NCI-H2196 treated with DMSO at 0.1 percent for 48 hours (cell line): ENCODE results near the gene RMND5B.
"Not testable (repeated sequence)": the region's sequence is repeated elsewhere in the genome, so short reads cannot be mapped to it uniquely, and the experiment has no call there.

Experiments used
- DNase-seq: peaks from one replicate; lab custom pipeline; 2025; ENCODE audit not compliant: unreplicated experiment; lab: John Stamatoyannopoulos, UW

RMND5B gene

DNA sequence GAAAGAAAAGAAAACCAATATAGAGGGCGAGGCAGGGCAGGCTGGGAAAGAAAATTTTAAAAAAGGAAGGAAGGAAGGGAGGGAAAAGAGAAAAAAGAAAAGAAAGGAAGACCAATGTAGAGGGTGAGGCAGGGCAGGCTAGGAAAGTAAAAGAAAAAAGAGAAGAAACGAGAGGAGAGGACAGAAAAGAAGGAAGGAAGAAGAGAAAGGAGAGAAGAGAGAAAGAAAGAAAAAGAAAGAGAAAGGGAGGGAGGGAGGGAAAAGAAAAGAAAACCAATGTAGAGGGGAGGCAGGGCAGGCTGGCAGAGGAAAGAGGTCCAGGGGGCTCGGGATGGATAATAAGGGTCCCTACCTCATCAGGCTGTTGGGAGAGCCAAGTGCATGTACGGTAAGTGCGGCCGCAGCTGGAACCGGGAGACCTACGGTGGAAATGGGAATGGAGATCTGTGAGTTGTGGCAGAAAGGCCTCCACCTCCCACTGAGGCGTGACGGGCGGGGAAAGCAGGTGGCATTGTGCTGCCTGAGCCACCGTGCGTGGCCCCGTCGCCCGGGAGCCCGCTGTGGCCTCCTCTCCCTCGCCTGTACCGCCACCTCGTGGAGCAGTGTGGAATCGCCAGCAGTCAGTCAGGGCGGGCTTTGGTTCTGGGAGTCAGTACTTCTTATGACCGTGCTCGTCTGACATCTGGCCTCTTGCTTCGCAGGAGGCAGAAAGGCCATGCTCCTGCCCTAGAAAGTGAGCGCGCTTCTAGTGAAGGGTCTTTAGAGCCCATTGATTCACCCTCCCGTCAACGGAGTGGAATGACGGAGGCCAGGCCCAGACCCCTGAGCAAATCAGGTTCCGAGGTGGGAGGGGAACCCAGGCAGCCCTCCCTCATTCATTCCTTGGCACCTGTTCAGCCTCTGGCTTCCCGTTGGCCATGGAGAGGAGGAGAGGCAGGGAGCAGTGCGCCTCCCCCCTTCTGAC, 33.2 kb downstream of the RMND5B start:
- DNase-seq, result peak; percentile 91

DNA sequence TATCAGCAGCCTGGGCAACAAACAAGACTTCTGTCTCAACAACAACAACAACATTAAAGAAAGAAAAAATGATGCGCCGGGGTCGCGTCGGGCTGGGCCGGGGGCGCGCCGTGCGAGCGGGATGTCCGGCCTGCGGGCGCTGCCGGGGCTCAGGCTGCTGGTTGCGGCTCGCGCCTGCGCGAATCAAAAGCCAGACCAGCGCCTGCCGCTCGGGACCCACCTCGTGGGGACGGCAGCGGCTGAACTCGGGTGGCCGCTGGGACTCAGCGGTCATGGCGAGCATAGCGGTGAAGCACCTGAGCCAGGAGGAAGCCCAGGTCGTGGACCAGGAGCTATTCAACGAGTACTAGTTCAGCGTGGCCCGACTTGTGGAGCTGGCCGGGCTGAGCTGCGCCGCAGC, 34.8 kb downstream of the RMND5B start:
- no peak for DNase-seq

DNA sequence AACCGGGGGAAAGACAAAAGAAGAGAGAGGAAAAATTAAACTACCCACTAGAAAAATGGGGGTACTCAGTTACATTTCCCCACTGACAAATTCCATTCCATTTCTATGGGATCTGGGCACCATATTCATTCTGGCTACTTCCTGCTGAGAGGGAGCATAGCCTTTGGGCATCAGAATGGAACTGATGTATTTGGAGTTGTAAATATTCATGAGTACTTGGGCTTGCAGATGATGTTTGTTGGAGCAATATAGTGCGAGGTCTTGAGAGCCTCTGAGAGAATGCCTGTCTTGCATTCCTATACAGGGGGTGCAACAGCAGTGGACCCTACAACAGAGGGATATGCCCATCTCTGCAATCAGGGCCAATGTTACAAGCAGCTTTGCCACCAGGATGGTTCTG, 39.6 kb downstream of the RMND5B start:
- no peak for DNase-seq

DNA sequence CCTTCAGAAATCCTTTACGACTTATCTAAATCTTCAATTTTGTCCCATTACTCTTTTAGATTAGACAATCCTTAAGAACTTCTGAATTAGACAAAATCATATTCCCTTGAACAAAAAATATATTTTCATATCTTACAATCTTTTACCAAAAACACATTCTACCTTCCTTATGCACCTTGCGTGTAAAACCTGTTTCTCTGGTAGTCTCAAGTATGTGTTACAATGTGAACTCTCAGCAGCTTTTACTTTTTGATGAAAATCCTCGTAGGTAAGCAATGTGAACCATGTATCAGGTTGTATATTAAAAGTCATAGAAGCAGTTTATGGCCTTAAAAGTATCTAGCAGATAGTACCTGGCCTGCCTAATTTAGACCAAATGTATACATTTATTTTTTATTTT, 43.6 kb downstream of the RMND5B start:
- DNase-seq, result no peak

DNA sequence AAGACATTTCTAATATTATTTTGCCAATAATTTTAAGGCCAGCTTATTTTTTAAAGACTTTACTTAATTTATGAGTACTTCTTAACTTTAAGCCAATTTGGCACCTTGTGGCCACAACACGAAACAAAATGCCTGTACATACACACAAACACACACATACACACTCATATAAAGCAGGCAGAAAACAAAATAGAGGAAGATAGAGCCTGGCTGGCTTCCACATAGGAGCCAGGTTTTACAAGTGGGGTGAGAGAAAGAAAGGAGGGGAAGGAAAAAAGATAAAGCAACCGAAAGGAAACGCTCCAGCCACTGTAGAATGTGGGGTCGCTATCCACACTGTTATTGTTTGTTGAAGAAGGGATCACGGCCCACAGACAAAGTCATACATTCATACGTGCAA, 46.0 kb downstream of the RMND5B start:
- no peak for DNase-seq

DNA sequence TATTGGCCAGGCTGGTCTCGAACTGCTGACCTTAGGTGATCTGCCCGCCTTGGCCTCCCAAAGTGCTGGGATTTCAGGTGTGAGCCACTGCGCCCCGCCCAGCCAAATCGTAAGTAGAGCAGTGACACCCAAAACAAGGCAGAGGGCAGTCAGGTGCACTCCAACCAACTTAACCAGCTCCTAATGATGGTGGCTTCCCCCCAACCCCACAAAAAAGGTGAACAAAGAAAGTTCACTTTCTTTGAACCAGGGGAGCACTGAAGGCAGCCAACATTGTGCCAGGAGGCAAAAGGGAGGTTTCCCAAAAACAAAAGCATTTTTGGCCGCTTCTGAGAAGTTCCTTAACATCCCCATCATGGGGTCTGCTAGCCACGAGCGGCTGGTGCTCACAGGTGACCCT, 46.8 kb downstream of the RMND5B start:
- no peak for DNase-seq

DNA sequence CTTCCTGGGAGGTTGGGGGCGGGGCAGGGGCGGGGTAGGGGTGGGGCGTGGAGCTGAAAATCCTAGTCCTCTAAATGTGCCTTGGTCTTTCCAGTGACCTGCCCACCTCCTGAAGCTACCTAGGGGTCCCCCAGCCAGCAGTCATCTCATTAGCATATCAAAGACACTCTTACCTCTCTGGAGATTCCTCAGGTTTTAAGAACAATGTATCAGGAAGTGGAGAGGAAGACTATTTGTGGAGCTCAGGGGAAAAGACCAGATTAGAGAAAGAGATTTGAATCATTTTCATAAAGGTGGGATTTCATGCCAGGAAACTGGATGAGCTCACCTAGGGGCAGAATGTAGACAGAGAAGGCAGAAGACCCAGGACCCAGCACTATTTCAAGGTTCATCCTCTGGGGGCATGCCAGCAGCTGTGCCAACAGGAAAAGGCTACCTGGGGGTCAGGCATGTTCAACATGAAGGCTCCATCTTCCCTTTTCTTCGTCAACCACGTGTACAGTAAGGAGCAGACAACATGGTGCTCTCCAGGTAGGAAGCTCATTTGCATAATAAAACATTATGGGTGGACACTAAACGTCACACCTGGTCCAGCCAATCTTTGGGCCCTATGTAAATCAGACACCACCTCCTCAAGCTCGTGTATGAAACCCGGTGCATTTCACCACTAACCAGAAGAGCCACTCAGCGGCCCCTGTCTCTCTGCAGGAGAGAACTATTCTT, 49.5 kb downstream of the RMND5B start:
- no peak for DNase-seq

DNA sequence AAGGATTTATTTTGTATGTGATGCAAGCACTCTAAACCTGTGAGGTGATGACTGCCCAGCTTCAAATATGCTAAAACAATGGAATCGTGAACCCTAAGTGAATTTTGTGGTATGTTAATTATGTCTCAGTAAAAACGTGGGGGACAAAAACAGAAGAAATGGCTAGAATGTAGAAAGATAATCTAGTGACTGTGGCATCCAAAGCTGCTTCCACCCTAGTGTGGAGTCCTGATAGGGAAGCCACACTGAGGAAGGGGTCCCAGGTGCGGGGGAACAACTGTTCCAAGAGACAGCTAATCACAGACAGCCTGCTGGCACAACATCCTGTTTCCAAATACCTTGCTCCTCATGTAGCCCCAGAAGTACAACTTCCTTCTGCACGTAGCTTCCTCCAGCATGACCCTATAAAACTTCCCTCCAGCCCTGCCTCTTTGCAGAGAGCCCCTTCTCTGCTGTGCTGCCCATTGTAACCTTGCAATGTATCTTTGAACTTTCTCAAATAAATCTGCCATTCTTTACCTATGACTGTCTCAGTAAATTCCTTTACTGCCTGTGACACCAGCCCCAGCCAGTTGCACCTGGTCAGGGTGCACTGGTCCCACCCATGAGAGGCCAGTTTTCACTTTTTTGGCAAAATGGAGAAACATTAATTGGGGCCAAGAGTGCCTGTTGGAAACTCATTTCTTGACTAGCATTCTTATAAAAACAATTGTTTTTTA, 51.5 kb downstream of the RMND5B start:
- DNase-seq, result no peak

DNA sequence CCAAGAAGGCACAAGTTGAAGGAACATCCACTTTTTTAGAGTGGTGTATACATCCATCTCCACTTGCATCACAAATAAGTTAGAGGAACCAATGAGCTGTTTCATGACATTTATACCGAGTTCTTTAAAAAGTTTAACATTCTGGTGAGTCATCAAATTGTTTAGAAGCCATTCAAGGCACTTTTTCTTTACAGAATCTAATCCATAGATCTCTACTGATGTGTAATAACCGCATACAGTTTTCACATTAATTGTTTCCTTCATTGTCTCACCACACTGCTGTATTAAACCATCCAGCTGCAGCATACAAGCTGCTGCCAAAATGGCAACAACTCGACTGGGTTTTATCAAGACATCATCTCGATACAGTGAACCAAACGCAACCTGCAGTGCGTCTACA, 55.6 kb downstream of the RMND5B start:
- DNase-seq, result no peak

DNA sequence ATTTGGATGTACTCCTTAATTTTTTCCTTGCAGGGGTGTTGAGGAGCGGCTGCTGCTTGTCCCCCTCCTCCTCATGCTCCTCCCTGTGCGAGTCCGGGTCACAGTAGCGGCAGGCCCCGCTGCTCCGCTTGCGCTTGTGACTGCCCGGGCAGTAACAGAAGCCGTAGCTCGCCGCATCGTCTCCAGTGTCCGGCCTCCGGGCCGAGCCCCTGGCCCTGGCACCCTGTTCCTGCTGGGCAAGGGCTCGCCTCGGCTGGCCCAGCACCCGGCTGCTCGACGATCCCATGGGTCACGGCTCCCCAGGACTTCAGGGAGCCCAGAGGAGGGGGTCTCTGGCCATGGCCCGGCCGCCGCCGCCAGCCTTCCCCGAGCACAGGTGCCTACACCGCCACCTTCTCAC, 56.2 kb downstream of the RMND5B start, which contains the start of gene GMCL2:
TSS of gene GMCL2 (minus strand) at position 358 of the 400 bp plus-strand sequence. CDS start at position 286, 72 bp downstream.
- no peak for DNase-seq

DNA sequence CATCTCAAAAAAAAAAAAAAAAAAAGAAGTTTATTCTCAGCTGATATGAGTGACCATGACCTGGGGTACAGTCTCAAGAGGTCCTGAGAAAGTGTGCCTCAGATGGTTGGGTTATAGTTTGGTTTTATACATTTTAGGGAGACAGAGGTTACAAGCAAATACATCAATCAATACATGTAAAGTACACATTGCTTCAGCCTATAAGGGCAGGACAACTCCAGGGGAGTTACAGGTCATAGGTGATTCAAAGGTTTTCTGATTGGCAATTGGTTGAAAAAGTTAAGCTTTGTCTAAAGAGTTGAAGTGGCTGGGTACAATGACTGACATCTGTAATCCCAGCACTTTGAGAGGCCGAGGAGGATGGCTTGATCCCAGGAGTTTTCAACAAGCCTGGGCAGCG, 58.6 kb downstream of the RMND5B start:
- no peak for DNase-seq

DNA sequence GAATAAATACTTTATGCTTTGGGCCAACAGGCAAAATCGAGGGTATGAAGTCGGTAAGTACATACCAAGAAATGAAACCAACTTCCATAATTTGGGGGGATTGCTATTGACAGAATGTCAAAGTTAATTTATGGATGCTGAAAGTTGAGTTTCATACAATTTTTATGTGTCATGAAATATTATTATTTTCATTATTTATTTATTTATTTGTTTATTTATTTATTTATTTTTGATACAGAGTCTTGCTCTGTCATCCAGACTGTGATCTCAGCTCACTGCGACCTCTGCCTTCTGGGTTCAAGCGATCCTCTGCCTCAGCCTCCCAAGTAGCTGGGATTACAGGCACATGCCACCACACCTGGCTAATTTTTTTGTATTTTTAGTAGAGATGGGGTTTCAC, 60.8 kb downstream of the RMND5B start:
- no peak for DNase-seq

DNA sequence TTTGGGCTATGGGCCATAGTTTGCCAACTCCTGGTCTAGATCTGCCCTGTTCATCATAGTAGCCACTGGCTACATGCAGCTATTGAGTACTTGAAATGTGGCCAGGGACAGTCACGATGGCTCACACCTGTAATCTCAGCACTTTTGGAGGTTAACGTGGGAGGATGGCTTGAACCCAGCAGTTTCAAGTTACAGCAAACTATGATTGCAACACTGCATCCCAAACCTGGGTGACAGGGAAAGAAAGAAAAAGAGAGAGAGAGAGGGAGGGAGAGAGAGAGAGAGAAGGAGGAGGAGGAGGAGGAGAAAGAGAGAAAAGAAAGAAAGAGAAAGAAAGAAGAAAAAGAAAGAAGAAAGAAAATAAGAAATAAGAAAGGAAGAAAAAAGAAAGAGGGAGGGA, 61.4 kb downstream of the RMND5B start:
- peak; percentile 19 for DNase-seq

DNA sequence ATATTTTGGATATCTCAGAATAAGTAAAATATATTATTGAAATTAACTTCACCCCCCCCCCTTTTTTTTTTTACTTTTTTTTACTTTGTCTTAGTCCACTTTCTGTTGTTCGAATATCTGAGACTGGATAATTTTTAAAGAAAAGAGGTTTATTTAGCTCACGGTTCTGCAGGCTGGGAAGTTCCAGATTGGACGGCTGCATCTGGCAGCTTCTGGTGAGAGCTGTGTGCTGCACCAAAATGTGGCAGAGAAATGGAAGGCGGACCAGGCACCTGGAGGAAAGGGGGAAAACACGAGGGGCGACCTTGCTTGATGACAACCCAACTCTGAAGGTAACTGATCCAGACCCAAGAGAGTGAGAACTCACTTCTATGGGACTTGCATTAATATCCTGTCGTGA, 62.0 kb downstream of the RMND5B start:
- DNase-seq, result no peak

DNA sequence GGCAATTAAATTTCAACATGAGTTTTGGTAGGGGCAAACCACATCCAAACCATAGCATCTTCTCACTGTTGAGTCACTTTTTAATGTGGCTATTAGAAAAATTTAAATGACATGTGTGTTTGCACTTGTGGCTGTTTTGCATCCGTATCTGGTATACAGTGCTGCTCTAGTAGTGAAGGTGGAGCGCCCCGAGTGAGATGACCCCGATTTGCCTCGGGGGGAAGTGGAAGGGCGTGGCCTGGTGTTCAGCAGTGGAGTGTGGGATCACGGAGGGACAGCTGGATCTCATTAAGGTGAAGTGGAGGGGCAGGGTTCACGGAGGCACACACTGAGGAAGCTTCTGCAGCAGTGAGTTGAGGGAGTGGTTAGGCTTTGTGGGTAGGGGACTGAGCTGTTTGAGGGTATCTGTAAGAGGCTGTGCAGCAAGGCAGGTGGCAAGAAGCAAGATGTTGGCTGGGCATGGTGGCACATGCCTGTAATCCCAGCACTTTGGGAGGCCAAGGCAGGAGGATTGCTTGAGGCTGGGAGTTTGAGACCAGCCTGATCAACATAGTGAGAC, 62.5 kb downstream of the RMND5B start:
- no peak for DNase-seq

DNA sequence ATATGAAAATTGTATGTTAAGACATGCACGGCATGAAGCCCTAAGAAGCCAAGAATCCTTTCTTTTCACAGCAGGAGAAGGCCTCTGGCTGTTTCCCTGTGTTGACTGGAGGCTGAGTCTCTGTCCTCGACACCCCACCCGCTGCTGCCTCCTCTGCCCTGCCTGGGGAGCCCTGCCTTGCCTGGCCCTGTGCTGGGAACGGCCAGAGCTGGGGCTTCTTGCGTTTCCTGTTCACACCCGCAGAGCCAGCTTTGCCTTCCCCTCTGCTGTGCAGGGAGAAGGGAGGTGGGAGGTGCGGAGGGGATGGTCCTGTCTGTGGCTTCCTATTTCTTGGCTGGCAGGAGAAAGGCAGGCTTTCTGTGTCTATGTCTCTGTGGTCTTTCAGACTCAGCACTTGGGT, 63.2 kb downstream of the RMND5B start:
- no peak for DNase-seq

DNA sequence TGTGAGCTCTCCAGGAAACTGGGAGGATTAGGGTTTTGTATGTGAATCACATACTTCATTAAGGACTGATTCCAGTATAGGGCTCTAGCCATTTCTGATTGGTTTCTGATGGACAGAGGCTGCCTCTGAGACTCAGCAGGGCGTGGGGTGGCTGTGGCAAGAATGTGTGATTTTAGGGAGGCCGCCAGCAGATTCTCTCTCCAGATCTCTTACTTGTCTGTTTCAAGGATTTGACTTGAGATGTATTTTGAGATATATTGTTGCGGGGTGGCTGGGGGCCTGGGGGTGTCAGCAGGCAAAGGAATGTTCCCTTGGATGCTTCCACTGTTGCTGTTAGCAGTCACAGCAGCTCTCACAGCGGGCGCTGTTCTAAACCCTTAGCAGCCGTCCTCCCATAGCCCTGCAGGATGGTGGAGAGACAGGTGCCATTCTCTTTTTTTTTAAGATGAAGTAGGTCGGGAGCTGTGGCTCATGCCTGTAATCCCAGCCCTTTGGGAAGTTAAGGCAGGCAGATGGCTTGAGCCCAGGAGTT, 65.5 kb downstream of the RMND5B start:
- DNase-seq, result no peak

DNA sequence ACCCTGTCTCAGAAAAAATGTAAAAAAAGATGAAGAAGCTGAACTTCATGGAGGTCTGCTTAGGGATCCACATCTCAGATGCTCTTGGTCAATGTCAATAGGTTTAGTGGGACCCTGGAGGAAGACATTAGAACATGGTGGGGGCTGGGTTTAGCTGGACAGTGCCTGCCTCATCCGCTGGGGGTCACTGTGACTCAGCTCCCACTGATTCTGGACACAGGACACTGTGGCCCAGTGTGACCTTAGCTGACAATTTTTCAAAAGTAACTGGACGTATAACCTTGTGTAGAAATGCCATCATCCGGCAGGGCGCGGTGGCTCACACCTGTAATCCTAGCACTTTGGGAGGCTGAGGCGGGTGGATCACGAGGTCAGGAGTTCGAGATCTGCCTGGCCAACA, 66.2 kb downstream of the RMND5B start:
- DNase-seq, result no peak

DNA sequence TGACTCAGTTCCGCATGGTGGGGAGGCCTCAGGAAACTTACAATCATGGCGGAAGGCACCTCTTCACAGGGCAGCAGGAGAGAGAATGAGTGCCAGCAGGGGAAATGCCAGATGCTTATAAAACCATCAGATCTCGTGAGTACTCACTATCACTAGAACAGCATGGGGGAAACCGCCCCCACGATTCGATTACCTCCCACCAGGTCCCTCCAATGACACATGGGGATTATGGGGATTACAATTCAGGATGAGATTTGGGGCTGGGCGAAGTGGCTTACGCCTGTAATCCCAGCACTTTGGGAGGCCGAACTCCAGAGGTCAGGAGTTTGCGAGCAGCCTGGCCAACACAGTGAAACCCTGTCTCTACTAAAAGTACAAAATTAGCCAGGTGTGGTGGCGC, 67.3 kb downstream of the RMND5B start:
- not testable (repeated sequence) for DNase-seq

DNA sequence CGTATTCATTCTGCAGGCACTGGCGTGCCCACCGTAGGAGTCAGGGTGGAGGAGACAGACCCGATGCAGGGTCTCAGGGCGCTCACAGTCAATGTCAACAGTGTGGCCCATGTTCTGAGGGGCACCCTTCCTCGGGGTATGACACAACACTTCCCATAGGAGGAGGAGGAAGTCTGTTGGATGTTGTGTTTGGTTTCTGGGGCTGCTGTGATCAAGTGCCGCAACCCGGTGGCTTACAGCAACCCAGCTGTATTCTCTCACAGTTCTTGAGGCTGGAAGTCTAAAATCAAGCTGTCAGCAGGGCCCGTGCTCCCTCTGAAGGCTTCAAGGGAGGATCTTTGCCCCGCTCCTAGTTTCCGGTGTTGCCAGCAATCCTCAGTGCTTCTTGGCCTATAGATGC, 67.9 kb downstream of the RMND5B start:
- no peak for DNase-seq
